ENCODE measurements around the gene OPA1. TPM values are rescaled to one million over a fixed set of nuclear protein-coding genes. Genes with fewer than 3 reads are reported as not detected.

Gene OPA1, protein sequence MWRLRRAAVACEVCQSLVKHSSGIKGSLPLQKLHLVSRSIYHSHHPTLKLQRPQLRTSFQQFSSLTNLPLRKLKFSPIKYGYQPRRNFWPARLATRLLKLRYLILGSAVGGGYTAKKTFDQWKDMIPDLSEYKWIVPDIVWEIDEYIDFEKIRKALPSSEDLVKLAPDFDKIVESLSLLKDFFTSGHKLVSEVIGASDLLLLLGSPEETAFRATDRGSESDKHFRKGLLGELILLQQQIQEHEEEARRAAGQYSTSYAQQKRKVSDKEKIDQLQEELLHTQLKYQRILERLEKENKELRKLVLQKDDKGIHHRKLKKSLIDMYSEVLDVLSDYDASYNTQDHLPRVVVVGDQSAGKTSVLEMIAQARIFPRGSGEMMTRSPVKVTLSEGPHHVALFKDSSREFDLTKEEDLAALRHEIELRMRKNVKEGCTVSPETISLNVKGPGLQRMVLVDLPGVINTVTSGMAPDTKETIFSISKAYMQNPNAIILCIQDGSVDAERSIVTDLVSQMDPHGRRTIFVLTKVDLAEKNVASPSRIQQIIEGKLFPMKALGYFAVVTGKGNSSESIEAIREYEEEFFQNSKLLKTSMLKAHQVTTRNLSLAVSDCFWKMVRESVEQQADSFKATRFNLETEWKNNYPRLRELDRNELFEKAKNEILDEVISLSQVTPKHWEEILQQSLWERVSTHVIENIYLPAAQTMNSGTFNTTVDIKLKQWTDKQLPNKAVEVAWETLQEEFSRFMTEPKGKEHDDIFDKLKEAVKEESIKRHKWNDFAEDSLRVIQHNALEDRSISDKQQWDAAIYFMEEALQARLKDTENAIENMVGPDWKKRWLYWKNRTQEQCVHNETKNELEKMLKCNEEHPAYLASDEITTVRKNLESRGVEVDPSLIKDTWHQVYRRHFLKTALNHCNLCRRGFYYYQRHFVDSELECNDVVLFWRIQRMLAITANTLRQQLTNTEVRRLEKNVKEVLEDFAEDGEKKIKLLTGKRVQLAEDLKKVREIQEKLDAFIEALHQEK
- total RNA-seq (2014; rRNA removed; shearing (Covaris generic)) (78.8 and 89.9 TPM in 2 replicates), polyA plus RNA-seq (2016; fragmentation: Nextera tagmentation; extraction: Ambion mirVana) (21.1 and 24.9 TPM in 2 replicates)
- long read RNA-seq, full-length matches to known transcripts, result 4 of 10 reads
- long read RNA-seq, partial matches to known transcripts, result 2 of 10 reads
- long read RNA-seq, other reads (novel, unspliced or antisense), result 4 of 10 reads

DNA sequence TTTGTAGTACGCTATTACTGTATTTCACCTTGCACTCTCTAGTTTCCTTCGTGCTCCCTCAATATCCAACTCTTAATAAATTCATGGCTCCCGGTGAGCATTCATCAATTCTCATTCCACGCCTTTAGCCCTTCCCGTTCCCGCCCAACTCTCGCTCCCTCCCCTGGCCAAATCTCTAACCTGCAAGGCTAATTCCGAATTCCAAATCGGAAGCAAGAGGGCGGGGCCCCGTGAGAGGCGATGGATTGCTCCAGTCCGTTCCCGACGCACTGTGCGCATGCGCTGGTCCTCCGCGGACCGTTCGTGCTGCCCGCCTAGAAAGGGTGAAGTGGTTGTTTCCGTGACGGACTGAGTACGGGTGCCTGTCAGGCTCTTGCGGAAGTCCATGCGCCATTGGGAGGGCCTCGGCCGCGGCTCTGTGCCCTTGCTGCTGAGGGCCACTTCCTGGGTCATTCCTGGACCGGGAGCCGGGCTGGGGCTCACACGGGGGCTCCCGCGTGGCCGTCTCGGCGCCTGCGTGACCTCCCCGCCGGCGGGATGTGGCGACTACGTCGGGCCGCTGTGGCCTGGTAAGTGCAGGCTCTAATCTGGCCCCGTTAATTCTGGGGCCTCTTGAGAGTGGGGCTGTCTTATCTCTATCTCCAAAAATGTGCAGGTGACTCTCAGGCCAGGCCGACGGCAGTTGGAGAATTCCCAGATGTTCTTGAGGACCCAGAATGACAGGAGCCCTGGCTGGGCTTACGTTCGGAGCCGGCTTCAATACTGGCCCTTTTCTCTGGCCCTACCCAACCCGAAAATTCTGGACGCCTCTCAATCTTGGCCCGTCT lies at the start of gene OPA1:
Gene OPA1, plus strand, starts transcription at position 368 of the 827 bp plus-strand sequence. Its CDS starts 170 bp downstream, at position 538.
- H3K4me3 Mint-ChIP-seq, result peak within 1 kb of the TSS; percentile 97
- H3K9me2 ChIP-seq (ENCODE audit: insufficient read depth), result 0 out of 2 replicates have a peak, but pooled peaks cover 7% of the 10 kb centered on the region
- H3K27ac ChIP-seq (ENCODE audit: low read depth), result peak within 1 kb of the TSS; percentile 56; the same call in 1 of the 2 replicates
- no peak for TF ChIP-seq ZNF331 (CRISPR knock-in tag; IDR thresholded peaks at IDR 0.05; ENCODE audit: low read depth)
- TF ChIP-seq, protein P1, sequence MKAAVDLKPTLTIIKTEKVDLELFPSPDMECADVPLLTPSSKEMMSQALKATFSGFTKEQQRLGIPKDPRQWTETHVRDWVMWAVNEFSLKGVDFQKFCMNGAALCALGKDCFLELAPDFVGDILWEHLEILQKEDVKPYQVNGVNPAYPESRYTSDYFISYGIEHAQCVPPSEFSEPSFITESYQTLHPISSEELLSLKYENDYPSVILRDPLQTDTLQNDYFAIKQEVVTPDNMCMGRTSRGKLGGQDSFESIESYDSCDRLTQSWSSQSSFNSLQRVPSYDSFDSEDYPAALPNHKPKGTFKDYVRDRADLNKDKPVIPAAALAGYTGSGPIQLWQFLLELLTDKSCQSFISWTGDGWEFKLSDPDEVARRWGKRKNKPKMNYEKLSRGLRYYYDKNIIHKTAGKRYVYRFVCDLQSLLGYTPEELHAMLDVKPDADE (IDR thresholded peaks at IDR 0.05), result peak; percentile 88
- no peak for TF ChIP-seq EZH2 (IDR thresholded peaks at IDR 0.05; ENCODE audit: low read depth, unreplicated experiment)
- no peak for TF ChIP-seq EZH2phosphoT487 (IDR thresholded peaks at IDR 0.05; ENCODE audit: unreplicated experiment)
- peak; percentile 78 for TF ChIP-seq POLR2AphosphoS5 (IDR thresholded peaks at IDR 0.05; ENCODE audit: low read depth)
- TF ChIP-seq ZNF114 (CRISPR knock-in tag; IDR thresholded peaks at IDR 0.05), result no peak
- peak; percentile 70 for TF ChIP-seq CREB1 (CRISPR knock-in tag; IDR thresholded peaks at IDR 0.05; ENCODE audit: low read depth)
- no peak for TF ChIP-seq STAT1 (IDR thresholded peaks at IDR 0.05; ENCODE audit: unreplicated experiment)
- TF ChIP-seq NANOG (IDR thresholded peaks at IDR 0.05; ENCODE audit: borderline replicate concordance), result 0 out of 2 replicates have a peak, but pooled peaks have one; percentile 15
- TF ChIP-seq, protein P2, sequence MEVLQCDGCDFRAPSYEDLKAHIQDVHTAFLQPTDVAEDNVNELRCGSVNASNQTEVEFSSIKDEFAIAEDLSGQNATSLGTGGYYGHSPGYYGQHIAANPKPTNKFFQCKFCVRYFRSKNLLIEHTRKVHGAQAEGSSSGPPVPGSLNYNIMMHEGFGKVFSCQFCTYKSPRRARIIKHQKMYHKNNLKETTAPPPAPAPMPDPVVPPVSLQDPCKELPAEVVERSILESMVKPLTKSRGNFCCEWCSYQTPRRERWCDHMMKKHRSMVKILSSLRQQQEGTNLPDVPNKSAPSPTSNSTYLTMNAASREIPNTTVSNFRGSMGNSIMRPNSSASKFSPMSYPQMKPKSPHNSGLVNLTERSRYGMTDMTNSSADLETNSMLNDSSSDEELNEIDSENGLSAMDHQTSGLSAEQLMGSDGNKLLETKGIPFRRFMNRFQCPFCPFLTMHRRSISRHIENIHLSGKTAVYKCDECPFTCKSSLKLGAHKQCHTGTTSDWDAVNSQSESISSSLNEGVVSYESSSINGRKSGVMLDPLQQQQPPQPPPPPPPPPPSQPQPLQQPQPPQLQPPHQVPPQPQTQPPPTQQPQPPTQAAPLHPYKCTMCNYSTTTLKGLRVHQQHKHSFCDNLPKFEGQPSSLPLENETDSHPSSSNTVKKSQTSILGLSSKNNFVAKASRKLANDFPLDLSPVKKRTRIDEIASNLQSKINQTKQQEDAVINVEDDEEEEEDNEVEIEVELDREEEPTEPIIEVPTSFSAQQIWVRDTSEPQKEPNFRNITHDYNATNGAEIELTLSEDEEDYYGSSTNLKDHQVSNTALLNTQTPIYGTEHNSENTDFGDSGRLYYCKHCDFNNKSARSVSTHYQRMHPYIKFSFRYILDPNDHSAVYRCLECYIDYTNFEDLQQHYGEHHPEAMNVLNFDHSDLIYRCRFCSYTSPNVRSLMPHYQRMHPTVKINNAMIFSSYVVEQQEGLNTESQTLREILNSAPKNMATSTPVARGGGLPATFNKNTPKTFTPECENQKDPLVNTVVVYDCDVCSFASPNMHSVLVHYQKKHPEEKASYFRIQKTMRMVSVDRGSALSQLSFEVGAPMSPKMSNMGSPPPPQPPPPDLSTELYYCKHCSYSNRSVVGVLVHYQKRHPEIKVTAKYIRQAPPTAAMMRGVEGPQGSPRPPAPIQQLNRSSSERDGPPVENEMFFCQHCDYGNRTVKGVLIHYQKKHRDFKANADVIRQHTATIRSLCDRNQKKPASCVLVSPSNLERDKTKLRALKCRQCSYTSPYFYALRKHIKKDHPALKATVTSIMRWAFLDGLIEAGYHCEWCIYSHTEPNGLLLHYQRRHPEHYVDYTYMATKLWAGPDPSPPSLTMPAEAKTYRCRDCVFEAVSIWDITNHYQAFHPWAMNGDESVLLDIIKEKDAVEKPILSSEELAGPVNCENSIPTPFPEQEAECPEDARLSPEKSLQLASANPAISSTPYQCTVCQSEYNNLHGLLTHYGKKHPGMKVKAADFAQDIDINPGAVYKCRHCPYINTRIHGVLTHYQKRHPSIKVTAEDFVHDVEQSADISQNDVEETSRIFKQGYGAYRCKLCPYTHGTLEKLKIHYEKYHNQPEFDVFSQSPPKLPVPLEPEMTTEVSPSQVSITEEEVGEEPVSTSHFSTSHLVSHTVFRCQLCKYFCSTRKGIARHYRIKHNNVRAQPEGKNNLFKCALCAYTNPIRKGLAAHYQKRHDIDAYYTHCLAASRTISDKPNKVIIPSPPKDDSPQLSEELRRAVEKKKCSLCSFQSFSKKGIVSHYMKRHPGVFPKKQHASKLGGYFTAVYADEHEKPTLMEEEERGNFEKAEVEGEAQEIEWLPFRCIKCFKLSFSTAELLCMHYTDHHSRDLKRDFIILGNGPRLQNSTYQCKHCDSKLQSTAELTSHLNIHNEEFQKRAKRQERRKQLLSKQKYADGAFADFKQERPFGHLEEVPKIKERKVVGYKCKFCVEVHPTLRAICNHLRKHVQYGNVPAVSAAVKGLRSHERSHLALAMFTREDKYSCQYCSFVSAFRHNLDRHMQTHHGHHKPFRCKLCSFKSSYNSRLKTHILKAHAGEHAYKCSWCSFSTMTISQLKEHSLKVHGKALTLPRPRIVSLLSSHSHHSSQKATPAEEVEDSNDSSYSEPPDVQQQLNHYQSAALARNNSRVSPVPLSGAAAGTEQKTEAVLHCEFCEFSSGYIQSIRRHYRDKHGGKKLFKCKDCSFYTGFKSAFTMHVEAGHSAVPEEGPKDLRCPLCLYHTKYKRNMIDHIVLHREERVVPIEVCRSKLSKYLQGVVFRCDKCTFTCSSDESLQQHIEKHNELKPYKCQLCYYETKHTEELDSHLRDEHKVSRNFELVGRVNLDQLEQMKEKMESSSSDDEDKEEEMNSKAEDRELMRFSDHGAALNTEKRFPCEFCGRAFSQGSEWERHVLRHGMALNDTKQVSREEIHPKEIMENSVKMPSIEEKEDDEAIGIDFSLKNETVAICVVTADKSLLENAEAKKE (CRISPR knock-in tag; IDR thresholded peaks at IDR 0.05), result no peak
- TF ChIP-seq, protein P3, sequence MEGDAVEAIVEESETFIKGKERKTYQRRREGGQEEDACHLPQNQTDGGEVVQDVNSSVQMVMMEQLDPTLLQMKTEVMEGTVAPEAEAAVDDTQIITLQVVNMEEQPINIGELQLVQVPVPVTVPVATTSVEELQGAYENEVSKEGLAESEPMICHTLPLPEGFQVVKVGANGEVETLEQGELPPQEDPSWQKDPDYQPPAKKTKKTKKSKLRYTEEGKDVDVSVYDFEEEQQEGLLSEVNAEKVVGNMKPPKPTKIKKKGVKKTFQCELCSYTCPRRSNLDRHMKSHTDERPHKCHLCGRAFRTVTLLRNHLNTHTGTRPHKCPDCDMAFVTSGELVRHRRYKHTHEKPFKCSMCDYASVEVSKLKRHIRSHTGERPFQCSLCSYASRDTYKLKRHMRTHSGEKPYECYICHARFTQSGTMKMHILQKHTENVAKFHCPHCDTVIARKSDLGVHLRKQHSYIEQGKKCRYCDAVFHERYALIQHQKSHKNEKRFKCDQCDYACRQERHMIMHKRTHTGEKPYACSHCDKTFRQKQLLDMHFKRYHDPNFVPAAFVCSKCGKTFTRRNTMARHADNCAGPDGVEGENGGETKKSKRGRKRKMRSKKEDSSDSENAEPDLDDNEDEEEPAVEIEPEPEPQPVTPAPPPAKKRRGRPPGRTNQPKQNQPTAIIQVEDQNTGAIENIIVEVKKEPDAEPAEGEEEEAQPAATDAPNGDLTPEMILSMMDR (conservative IDR thresholded peaks at IDR 0.05; ENCODE audit: low read depth in 2 of 2), result peak; percentile 17 to 44; a peak in 3 of 4 replicates

More for the DNA sequence above, at the start of gene OPA1:
- peak; percentile 100 for DNase-seq (ENCODE audit: low spot score)
- Histone ChIP-seq H3K4me1 (ENCODE audit: insufficient read depth) (peaks cover 17% of the 10 kb centered on the region; the same call in 1 of the 2 replicates), H3K4me2 (peak within 1 kb of the TSS; percentile 99), H3K27me3 (ENCODE audit: insufficient read depth) (peaks cover 7% of the 10 kb centered on the region), H4K20me1 (replicated peaks; ENCODE audit: insufficient read depth) (peaks cover 2% of the 10 kb centered on the region; the same call in 1 of the 2 replicates), H3K4me3 (peak within 1 kb of the TSS; percentile 88), H3K36me3 (ENCODE audit: insufficient read depth) (no peaks in the 10 kb centered on the region), H3K79me2 (replicated peaks; ENCODE audit: insufficient read depth) (peaks cover 49% of the 10 kb centered on the region), H3F3A (replicated peaks; ENCODE audit: low read depth) (no peaks in the 10 kb centered on the region), H2AFZ (peak within 1 kb of the TSS; percentile 90)
- peaks cover 17% of the 10 kb centered on the region for H3K27me3 Mint-ChIP-seq (ENCODE audit: insufficient read depth, low read depth, poor library complexity)
- peak within 1 kb of the TSS; percentile 92 for H3K27ac Mint-ChIP-seq
- peaks cover 10% of the 10 kb centered on the region for H3K36me3 Mint-ChIP-seq (ENCODE audit: low read depth)
- H3K4me1 Mint-ChIP-seq, result peaks cover 28% of the 10 kb centered on the region
- H3K9me3 Mint-ChIP-seq, result no peaks in the 10 kb centered on the region; the same call in 2 of the 3 replicates
- peak; percentile 93 for ATAC-seq

Data from GM23338 (cell line).